GM12891 (cell line): ENCODE data around the gene TGFB1.

Experiments used
- PAX5 ChIP-seq: IDR thresholded peaks from 2 replicates; pipeline ENCODE4 v1.6.1; 2011; ENCODE audit warnings: low read length, moderate library complexity, mild to moderate bottlenecking; ENCODE audit not compliant: insufficient read depth, severe bottlenecking
- POLR2A ChIP-seq: IDR thresholded peaks from 2 replicates; pipeline ENCODE4 v1.6.1; 2011; ENCODE audit warnings: low read depth, low read length, control low read depth
- POLR2AphosphoS5 ChIP-seq: IDR thresholded peaks from 2 replicates; pipeline ENCODE4 v1.6.1; 2011; ENCODE audit warnings: low read depth, low read length, control low read depth
- POU2F2 ChIP-seq: IDR thresholded peaks from 2 replicates; pipeline ENCODE4 v1.6.1; 2011; ENCODE audit warnings: low read depth, mild to moderate bottlenecking, control low read depth, low read length, moderate library complexity
- SPI1 ChIP-seq: IDR thresholded peaks from 2 replicates; pipeline ENCODE4 v1.6.1; 2011; ENCODE audit warnings: low read depth, low read length, control low read depth
- TAF1 ChIP-seq: IDR thresholded peaks from 2 replicates; pipeline ENCODE4 v1.6.1; 2011; ENCODE audit warnings: low read depth, low read length, control low read depth

GRCh38 chr19:41299046-41299754, 54.5 kb downstream of the TGFB1 start:
- TF ChIP-seq TAF1: no peak
- TF ChIP-seq POLR2AphosphoS5: no peak
- no peak; the same call in 1 of the 2 replicates for TF ChIP-seq POLR2A
- no peak for TF ChIP-seq POU2F2
- no peak for TF ChIP-seq SPI1
- no peak for TF ChIP-seq PAX5
